Astrocyte of the cerebellum (primary cell): ENCODE results near the gene CA10.

ENCODE experiments used
- DNase-seq: peaks from one replicate; pipeline ENCODE4 v3.0.0-alpha.2; 2011; ENCODE audit warnings: low read depth
- H3K4me3 ChIP-seq: 2 replicates; pipeline ENCODE4 v1.5.1; 2011; ENCODE audit warnings: mild to moderate bottlenecking, low read depth, low read length, moderate library complexity
- in situ Hi-C: cut with HindIII; loops from 2 replicates; pipeline ENCODE4 v1.10.0; 2017; ENCODE audit warnings: low sequenced_read_pairs
- TF ChIP-seq, protein P1 (sequence below): IDR thresholded peaks from 2 replicates; pipeline ENCODE4 v1.5.1; 2012; ENCODE audit warnings: low read length, low read depth, moderate library complexity, mild to moderate bottlenecking; ENCODE audit errors: missing control alignments

The CA10 gene

DNA sequence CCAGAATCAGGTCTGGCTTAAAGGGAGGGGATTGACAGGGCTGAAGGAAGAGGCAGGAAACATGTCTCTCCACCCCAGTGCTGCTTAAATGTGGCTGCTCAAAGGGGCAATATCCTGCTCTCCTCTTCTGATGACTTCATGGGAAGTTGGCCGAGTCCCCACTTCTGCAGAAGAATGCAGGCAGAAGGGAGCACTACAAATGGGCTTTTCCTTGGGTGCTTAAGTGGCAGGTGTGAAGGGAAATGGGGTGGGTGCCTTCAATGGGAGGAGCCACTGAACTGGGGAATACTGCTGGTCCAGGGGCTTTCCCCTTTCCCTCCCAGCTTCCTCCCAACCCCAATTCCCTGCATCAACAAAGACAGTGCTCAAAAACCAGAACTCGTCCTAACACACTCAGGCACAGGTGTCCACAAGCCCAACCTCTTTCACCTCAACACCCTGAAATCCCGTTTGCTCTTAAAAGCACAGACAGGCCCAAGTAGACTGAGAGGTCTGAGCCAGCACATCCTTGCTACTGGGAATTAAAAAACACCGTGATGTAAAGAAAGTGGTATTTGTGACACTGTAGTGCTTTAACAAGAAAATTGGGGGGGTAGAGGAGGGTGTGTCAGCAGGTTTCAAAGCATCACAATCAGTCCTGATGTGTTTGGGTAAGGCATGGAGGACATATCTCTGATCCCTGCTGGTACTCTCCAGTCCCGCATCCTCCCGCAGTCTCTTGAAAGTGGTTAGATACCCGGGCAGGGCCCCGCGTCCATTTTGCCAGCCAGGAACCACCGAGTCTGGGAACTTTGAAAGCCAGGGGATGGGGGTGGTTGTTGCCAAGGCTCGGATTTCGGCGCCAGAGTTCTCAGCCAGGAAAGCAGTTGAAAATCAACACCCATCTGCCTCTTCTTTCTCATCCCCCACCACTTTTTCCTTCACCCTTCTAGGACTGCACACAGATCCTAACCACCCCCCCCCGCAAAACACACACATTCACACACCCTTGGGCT lies 1.6 kb downstream of the CA10 start:
- in situ Hi-C loops: no loop called here
- H3K4me3 ChIP-seq: no peak overlapping the region
- TF ChIP-seq, protein P1, sequence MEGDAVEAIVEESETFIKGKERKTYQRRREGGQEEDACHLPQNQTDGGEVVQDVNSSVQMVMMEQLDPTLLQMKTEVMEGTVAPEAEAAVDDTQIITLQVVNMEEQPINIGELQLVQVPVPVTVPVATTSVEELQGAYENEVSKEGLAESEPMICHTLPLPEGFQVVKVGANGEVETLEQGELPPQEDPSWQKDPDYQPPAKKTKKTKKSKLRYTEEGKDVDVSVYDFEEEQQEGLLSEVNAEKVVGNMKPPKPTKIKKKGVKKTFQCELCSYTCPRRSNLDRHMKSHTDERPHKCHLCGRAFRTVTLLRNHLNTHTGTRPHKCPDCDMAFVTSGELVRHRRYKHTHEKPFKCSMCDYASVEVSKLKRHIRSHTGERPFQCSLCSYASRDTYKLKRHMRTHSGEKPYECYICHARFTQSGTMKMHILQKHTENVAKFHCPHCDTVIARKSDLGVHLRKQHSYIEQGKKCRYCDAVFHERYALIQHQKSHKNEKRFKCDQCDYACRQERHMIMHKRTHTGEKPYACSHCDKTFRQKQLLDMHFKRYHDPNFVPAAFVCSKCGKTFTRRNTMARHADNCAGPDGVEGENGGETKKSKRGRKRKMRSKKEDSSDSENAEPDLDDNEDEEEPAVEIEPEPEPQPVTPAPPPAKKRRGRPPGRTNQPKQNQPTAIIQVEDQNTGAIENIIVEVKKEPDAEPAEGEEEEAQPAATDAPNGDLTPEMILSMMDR: no peak
- DNase-seq: no peak

DNA sequence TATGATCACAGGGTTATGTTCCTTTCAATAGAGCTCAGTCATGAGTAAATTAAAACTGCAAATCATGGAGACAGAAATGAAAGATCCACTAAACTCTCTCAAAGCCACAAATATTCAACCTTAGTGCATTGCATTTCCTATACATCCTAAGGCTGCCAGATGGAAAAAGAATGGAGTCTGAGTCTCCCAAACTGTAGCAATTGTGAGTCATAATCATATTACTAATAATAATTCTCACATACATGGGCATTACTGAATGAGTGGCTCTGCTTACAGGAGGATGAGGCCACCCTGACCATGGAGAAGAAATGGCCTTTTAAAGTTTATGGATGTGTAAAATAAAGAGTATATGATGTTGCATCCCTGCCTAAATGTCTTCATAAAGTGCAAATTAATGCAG lies 3.2 kb downstream of the CA10 start:
- in situ Hi-C loops: no loop called here
- TF ChIP-seq, protein P1: no peak
- DNase-seq: no peak
- H3K4me3 ChIP-seq: no peak overlapping the region

DNA sequence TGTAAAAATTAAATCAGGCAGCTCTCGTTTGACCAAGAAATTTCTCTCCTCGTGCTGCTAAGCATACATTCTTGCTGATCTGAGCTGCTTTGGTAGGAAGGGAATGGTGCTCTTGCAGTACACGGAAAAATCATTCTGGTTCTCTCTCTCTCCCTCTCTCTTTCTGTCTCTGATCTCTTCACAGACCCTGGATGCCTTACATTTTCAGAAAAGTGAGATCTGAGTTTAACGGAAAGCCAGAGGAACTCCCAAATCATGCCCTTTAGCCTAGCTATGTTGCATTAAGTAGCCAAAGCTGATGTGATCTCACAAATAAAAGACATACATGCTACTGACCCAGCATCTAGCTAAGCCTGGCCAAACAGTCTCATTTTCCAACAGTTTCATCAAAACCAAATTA lies 4.0 kb downstream of the CA10 start:
- in situ Hi-C loops: no loop called here
- H3K4me3 ChIP-seq: no peak overlapping the region
- no peak for DNase-seq
- TF ChIP-seq, protein P1: no peak

DNA sequence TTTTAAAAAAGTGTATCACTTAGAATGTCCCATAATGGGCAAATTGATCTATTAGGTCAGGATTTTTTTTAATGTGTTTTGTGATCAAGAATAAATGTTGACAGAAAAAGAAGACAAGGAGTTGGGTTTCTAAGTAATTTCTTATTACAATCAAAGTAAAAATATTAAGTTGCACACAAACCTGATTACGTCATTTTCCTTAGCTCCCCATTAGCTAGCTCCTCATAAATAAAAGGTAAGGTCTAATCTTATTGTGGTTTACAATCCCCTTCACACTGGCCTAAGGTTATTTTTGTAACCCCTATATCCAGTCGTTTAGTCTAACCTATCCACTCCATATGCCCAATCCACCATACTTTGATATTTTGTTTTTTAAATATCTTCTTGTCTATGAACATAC lies 7.6 kb downstream of the CA10 start:
- in situ Hi-C loops: no loop called here
- H3K4me3 ChIP-seq: no peak overlapping the region
- TF ChIP-seq, protein P1: no peak
- DNase-seq: no peak

DNA sequence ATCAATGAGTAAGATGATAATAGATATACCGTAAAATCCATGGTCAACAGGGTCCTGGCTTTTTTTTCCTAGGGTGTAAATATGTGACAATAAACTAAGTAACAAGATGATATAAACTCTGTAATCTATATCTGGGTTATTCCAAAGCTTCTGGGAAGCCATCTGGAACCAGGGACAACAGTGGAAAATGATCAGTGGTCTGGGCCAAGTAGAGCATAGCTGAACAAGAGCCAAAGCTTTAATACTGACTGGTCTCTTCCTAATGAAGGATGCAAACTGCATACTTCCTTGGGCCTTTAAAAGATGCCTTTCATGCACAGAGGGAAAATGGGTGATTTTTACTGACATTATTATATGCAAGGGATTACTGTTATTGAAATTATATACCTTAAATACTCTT lies 8.9 kb downstream of the CA10 start:
- no peak for DNase-seq
- in situ Hi-C loops: no loop called here
- TF ChIP-seq, protein P1: no peak
- no peak overlapping the region for H3K4me3 ChIP-seq

DNA sequence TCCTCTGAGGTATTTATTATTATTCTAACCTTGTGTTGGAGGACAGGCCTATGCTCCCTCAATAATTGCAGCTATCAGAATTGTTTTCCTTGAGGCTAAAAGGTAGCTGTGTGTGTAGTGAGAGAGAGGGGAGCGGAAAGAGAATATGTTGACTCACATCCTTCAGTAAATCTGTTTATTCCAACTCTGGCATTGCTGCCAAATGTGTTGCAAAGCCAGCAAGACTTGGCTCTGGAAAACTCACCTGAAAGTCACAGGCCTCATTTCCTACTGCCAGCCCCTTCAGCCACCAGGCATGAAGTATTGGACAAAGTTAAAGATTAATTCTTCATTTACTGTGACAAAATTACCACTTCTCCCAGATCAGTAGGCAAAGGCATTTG lies 9.6 kb downstream of the CA10 start:
- DNase-seq: no peak
- no peak overlapping the region for H3K4me3 ChIP-seq
- TF ChIP-seq, protein P1: no peak
- in situ Hi-C loops: no loop called here
